ENCODE measurements around the gene OBSCN. TPM values are rescaled to one million over a fixed set of nuclear protein-coding genes. Genes with fewer than 3 reads are reported as not detected.

The OBSCN gene
- total RNA-seq, 1 donor from 2014 or later: 15.2 TPM

DNA sequence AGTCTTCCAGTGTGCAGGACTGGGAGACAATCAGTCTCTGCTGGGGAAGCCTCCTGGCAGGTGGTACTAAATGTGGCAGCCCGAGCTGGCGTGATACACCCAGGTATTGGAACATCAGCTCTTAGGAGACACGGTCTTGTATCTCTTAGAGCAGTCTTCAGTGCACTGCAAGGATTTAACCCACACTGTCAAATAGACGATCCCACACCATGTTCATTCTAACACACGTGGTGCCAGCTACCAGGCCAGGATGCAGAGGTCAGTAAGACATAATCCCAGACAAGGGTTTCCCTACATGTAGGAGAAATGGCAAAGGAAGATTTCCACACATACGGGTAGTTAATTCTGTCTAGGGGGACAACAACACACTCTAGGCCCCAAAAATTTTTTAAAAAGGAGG, 190.1 kb downstream of the OBSCN start:
- H3K4me1 Mint-ChIP-seq (ENCODE audit: unreplicated experiment): peaks cover 22% of the 10 kb centered on the region
- TF ChIP-seq, protein P1, sequence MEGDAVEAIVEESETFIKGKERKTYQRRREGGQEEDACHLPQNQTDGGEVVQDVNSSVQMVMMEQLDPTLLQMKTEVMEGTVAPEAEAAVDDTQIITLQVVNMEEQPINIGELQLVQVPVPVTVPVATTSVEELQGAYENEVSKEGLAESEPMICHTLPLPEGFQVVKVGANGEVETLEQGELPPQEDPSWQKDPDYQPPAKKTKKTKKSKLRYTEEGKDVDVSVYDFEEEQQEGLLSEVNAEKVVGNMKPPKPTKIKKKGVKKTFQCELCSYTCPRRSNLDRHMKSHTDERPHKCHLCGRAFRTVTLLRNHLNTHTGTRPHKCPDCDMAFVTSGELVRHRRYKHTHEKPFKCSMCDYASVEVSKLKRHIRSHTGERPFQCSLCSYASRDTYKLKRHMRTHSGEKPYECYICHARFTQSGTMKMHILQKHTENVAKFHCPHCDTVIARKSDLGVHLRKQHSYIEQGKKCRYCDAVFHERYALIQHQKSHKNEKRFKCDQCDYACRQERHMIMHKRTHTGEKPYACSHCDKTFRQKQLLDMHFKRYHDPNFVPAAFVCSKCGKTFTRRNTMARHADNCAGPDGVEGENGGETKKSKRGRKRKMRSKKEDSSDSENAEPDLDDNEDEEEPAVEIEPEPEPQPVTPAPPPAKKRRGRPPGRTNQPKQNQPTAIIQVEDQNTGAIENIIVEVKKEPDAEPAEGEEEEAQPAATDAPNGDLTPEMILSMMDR (IDR thresholded peaks at IDR 0.05): no peak
- no peaks in the 10 kb centered on the region for H3K9me3 Mint-ChIP-seq (ENCODE audit: unreplicated experiment)
- peaks cover 23% of the 10 kb centered on the region for H3K36me3 Mint-ChIP-seq (ENCODE audit: unreplicated experiment)
- H3K4me3 Mint-ChIP-seq (ENCODE audit: unreplicated experiment): no peak overlapping the region
- no peak for DNase-seq (ENCODE audit: extremely low spot score, unreplicated experiment)
- H3K27ac Mint-ChIP-seq (ENCODE audit: unreplicated experiment): no peak overlapping the region
- H3K27me3 Mint-ChIP-seq (ENCODE audit: unreplicated experiment): no peaks in the 10 kb centered on the region

DNA sequence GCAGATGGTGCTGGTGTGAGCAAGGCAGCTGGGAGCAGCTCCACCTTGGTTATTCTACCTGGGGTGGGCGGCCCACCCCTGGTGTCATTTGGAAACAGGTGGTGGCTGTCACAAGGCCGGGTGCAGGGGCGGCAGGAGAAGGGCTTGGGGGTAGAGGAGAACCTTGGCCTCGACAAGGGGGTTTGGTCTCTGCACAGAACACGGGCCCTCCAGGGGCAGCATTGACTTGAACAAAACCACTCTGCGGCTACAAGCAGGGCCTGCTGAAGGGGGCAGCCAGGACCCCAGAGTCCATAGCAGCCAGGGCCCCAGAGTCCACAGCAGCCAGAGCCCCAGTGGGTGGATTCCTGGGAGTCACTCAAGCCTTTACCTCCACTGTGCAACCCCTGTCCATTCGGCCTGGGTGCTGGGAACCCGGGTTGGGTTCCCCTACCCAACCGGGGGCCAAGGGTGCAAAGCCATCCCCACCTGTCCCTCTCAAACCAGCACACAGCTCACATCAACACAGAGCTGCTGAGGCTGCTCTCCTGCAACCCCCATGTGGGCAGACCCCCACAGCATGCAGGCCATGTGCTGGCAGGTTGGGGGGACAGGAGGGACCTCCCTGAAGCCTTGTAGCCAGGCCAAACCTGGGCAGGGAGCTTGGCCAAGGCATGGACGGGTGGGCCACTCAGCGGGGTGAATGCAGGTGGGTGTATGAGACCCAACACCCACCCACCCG, 191.1 kb downstream of the OBSCN start:
- Mint-ChIP-seq H3K4me1 (ENCODE audit: unreplicated experiment) (peaks cover 19% of the 10 kb centered on the region), H3K27me3 (ENCODE audit: unreplicated experiment) (no peaks in the 10 kb centered on the region), H3K27ac (ENCODE audit: unreplicated experiment) (no peak overlapping the region), H3K4me3 (ENCODE audit: unreplicated experiment) (no peak overlapping the region), H3K9me3 (ENCODE audit: unreplicated experiment) (no peaks in the 10 kb centered on the region), H3K36me3 (ENCODE audit: unreplicated experiment) (peaks cover 24% of the 10 kb centered on the region)
- TF ChIP-seq, protein P1 (IDR thresholded peaks at IDR 0.05): no peak
- no peak for DNase-seq (ENCODE audit: extremely low spot score, unreplicated experiment)

DNA sequence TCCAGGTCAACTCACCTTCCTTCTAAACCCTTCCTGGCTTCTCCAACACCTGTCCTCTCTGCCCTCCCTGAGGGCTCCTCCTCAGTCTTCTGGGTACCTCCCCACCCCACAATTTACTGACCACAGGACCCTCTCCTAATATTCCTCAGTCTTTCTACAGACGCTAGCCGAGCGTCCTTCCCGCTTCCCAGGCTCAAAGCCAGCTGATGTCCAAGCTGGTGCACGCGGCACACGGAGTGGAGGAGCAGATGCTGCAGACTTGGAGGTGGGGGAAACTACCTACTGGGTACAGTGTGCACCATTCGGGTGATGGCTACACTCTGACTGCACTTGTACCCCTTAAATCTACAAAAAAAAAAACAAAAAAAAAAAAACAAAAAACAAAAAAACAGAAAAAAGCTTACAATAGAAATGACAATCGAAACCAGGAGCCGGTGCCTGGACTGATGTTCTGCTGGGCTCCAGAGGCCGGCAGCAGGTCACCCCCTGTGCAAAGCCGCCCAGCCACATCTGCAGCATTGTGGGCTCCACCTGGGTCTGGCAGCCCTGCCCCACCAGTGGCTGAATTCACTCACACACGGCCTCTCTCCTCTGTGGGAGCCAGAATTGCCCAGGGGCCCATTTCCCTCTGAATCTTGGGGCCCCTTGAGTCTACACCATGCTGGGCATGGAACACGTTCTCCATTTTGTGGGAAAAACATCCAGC, 191.8 kb downstream of the OBSCN start:
- H3K27me3 Mint-ChIP-seq (ENCODE audit: unreplicated experiment): no peaks in the 10 kb centered on the region
- H3K36me3 Mint-ChIP-seq (ENCODE audit: unreplicated experiment): peaks cover 29% of the 10 kb centered on the region
- no peak overlapping the region for H3K27ac Mint-ChIP-seq (ENCODE audit: unreplicated experiment)
- H3K4me1 Mint-ChIP-seq (ENCODE audit: unreplicated experiment): peaks cover 20% of the 10 kb centered on the region
- DNase-seq (ENCODE audit: extremely low spot score, unreplicated experiment): no peak
- no peaks in the 10 kb centered on the region for H3K9me3 Mint-ChIP-seq (ENCODE audit: unreplicated experiment)
- H3K4me3 Mint-ChIP-seq (ENCODE audit: unreplicated experiment): no peak overlapping the region
- TF ChIP-seq, protein P1 (IDR thresholded peaks at IDR 0.05): no peak

DNA sequence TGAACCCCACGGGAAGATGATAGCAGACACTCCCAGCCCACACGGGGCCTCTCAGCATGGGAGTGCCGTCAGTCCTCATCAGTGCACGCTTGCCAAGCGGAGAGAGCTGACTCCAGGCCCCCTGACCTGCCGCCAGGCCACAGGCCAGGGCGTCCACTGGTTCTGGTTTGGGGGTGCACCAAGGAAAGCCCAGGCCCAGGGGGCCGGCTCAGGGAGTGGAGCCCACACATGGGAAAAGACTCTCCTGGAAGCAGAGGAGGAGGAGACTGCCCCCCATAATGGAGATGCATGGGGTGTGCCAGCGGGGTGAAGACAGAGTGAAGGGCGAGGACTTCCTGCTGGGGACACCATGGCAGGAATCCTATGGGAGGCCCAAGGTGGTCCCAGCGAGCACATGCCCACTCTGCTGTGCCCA, 192.4 kb downstream of the OBSCN start:
- H3K4me3 Mint-ChIP-seq (ENCODE audit: unreplicated experiment): no peak overlapping the region
- no peaks in the 10 kb centered on the region for H3K27me3 Mint-ChIP-seq (ENCODE audit: unreplicated experiment)
- peaks cover 24% of the 10 kb centered on the region for H3K4me1 Mint-ChIP-seq (ENCODE audit: unreplicated experiment)
- TF ChIP-seq, protein P1 (IDR thresholded peaks at IDR 0.05): no peak
- peaks cover 29% of the 10 kb centered on the region for H3K36me3 Mint-ChIP-seq (ENCODE audit: unreplicated experiment)
- no peak for DNase-seq (ENCODE audit: extremely low spot score, unreplicated experiment)
- no peaks in the 10 kb centered on the region for H3K9me3 Mint-ChIP-seq (ENCODE audit: unreplicated experiment)
- no peak overlapping the region for H3K27ac Mint-ChIP-seq (ENCODE audit: unreplicated experiment)

DNA sequence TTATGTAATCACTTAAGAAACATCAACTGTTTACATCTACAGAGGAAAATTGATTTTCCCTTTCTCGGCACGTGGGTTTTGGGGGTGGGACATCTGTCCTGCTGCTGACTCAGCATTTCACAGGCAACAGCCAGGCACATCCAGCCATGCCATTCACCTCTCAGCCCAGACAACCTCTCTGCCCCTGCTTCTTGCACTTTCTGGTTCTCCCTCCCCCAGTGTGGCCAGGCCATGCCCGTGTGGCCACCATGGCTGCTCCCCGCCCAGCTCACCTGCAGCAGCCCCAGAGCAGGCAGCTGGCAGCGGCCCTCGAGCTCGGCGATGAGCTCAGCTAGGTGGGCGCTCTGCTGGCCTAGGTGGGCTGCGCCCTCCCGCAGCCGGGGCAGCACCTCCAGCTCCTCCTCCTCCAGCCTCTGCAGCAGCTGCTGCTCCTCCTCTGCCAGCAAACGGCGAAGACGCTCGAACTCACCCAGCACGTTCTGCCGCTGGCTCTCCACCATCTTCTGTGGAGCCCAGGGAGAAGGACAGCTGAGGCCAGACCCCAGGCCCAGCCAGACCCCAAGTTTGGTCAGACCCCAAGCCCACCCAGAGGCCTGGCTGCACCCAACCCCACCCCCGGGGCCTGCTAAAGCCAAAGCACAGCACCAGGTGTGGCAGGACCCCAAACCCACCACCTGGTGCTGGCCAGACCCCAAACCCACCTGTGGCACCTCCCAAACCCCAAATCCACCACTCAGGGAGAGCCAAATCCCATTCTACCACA, 193.0 kb downstream of the OBSCN start:
- Mint-ChIP-seq H3K9me3 (ENCODE audit: unreplicated experiment) (no peaks in the 10 kb centered on the region), H3K27me3 (ENCODE audit: unreplicated experiment) (no peaks in the 10 kb centered on the region), H3K4me3 (ENCODE audit: unreplicated experiment) (no peak overlapping the region), H3K4me1 (ENCODE audit: unreplicated experiment) (peaks cover 27% of the 10 kb centered on the region), H3K27ac (ENCODE audit: unreplicated experiment) (no peak overlapping the region), H3K36me3 (ENCODE audit: unreplicated experiment) (peaks cover 26% of the 10 kb centered on the region)
- TF ChIP-seq, protein P1 (IDR thresholded peaks at IDR 0.05): no peak
- DNase-seq (ENCODE audit: extremely low spot score, unreplicated experiment): no peak
